ENCODE data around the gene NR2F6.
"Not testable (repeated sequence)": the region's sequence is repeated elsewhere in the genome, so short reads cannot be mapped to it uniquely, and the experiment has no call there.

NR2F6 gene

DNA sequence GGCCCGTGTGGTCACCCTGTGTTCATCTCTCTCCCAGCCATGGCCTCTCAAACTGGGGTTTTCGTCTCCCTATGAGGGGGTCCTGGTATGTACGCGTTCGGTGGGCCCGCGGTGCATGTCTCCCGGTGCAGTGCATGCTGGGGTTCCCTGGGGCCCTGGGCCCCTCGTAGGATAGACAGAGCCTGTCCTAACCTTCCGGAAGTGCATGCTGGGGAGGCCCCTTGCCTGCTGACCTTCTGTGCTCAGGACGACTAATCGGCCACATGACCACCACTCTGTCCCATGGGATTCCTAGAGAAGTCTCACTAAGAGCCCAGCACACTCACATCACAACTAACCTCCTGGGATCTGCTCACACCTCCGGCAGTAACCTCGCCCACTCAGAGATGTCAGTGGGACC, 35.4 kb downstream of the NR2F6 start:
- DNase-seq (ENCODE audit: low read depth): peak; percentile 28

- DNase-seq (ENCODE audit: low read depth): peak; percentile 78
Observed at GRCh38 chr19:17209126-17210036, 36.3 kb downstream of the NR2F6 start.

DNA sequence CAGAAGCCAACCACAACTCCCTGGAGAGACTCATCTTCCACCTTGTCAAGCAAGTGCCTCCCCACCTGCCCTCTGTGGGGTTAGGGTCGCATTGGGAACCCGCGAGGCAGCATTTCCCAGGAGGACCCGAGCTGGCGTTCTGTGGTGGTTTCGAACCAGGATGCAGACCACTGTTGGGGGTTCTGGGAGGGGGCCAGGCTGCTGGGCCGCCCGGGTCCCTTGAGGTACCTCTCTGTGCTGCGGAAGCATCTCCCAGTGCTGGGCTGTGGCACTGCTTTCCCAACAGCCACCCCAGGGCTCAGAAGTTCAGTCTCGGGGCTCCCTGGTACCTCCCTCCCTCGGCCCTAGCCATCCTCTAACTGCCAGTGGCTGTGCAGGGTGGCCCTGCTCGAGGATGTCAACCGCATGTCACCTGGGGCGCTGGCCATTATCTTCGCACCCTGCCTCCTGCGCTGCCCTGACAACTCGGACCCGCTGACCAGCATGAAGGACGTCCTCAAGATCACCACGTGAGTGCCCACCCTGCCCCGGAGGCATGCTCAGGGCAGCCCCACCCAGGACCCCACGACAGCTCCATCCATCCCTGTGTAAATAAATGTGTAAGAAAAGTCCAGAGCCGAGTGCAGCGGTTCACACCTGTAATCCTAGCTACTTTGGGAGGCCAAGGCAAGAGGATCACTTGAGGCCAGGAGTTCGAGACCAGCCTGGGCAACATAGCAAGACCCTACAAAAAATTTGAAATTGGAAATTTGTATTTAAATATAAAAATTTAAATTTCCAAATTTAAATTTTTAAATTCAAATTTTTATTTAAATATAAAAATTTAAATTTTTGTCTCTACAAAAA, 38.8 kb downstream of the NR2F6 start:
- DNase-seq (ENCODE audit: low read depth): no peak

- peak; percentile 68 for DNase-seq (ENCODE audit: low read depth)
Observed at GRCh38 chr19:17205237-17206140, 40.2 kb downstream of the NR2F6 start.

DNA sequence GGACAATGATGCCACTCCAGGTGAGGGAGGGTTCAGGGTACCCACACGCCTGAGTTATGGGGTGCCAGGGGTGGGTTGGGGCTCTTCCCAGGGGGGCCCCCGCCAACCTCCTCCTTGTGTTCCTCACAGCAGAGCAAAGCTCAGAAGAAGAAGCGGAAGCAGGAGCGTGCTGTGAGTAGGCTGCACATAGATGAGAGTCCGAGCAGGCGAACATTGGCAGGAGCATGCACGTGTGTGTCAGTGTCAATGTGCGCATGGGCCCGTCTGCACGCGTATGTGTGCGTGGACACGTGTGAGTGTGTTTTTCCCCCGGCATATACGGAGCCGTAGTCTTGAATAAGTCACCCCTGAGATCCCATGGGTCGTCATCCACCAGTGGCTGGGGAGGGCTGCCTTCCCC, 43.0 kb downstream of the NR2F6 start:
- DNase-seq (ENCODE audit: low read depth): no peak

- DNase-seq (ENCODE audit: low read depth): peak; percentile 51
Observed at GRCh38 chr19:17202249-17202648, 43.5 kb downstream of the NR2F6 start.

- DNase-seq (ENCODE audit: low read depth): no peak
Observed at GRCh38 chr19:17200408-17201079, 45.2 kb downstream of the NR2F6 start.

GRCh38 chr19:17197666-17198065, 48.1 kb downstream of the NR2F6 start:
- DNase-seq (ENCODE audit: low read depth): no peak

- no peak for DNase-seq (ENCODE audit: low read depth)
Observed at GRCh38 chr19:17196610-17197009, 49.1 kb downstream of the NR2F6 start.

DNA sequence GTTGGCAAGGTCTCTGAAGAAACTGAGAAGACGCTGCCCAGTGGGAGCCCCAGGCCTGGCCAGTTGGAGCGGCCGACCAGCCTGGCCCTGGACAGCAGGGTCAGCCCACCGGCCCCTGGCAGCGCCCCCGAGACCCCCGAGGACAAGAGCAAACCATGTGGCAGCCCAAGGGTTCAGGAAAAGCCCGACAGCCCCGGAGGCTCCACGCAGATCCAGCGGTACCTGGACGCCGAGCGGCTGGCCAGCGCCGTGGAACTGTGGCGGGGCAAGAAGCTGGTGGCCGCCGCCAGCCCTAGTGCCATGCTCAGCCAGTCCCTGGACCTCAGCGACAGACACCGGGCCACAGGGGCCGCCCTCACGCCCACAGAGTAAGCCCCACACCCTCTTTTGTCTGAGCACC, 50.6 kb downstream of the NR2F6 start:
- no peak for DNase-seq (ENCODE audit: low read depth)

DNA sequence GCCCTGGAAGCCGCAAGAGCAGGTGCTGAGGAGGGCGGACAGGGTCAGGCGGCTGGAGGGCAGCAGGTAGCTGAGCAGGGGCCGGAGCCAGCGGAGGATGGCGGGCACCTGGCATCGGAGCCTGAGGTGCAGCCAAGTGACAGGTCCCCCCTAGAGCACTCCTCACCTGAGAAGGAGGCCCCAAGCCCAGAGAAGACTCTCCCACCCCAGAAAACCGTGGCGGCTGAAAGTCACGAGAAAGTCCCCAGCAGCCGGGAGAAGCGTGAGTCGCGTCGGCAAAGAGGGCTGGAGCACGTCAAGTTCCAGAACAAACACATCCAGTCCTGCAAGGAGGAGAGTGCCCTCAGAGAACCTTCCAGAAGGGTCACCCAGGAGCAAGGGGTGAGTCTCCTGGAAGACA, 51.1 kb downstream of the NR2F6 start:
- no peak for DNase-seq (ENCODE audit: low read depth)

DNA sequence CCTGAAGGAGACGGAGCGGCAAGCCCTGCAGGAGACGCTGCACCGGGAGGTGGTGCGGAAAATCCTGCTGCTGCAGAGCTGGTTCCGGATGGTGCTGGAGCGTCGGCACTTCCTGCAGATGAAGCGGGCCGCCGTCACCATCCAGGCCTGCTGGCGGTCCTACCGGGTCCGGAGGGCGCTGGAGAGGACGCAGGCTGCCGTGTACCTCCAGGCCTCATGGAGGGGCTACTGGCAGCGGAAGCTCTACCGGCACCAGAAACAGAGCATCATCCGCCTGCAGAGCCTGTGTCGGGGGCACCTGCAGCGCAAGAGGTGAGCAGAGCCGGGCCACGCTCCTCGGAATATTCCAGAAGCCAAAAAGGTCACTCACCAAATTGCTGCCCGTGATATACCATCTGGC, 53.0 kb downstream of the NR2F6 start:
- DNase-seq (ENCODE audit: low read depth): no peak

- DNase-seq (ENCODE audit: low read depth): not testable (repeated sequence)
Observed at GRCh38 chr19:17191736-17192135, 54.0 kb downstream of the NR2F6 start.

DNA sequence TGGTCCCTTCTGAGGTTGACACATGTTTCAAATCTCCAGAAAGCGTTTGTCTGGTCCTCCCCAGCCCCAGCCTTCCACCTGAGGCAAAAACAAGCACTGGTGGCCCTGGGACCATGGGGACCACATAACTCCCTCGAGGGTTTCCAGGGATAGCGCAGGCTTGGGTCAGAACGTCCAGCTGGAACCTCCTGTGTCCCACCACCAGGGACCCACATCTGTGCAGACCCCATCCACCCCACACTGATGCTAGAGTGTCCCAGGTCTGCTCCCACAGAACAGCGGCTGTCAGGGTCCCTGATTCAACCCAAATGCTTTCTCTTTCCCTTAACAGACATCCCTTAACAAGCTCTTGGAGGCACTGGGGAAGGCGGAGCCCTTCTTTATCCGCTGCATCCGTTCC, 60.1 kb downstream of the NR2F6 start:
- no peak for DNase-seq (ENCODE audit: low read depth)

DNA sequence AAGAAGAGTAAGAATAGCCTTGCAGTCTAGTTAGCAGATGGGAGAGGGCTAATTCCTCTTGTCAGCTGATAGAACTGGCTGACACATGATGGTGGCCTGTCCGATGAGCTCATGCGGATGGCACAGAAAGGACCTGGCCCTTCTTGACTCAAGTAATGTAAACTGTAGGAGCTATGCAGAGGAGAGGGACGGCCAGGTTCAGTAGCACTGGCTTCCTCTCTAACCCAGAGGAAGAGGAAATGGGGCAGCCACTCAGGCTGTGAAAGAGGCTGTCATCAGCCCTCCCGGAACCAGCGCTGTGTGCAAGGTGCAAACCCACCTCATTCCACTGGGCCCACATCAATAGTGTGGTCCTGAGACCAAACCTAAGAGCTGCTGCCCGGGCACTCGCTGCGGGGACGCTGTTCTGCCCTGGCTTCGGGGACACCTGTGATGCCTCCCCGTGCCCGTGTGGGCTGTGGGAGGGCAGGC, 61.3 kb downstream of the NR2F6 start:
- no peak for DNase-seq (ENCODE audit: low read depth)

- DNase-seq (ENCODE audit: low read depth): no peak
Observed at GRCh38 chr19:17183858-17184321, 61.8 kb downstream of the NR2F6 start.

DNA sequence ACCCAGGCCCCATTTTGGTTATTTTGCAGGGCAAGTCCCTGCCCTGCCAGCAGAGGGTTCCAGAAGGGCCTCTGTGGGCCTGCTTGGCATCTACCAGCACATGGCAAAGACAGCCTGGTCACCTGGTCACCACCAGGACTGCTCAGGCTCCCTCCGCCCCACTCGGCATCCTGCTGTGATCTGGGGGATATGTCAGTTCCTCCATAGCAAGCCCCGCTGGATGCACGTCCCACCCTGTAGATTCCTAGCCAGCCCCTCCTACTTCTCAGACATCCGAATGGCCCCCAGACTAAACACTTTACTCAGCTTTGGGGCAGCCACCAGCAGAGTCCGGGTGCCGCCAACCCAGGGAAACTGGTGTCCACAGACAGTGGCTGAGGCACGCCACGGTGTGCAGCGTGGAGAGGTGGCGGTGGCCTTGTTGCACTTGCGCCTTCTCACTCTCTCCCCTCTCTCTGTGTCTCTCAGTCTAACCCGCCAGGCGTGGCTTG, 62.4 kb downstream of the NR2F6 start:
- no peak for DNase-seq (ENCODE audit: low read depth)
